Activated CD8-positive, alpha-beta memory T cell treated with anti-CD3 and anti-CD28 coated beads, Interleukin-2, amount 50 U/mL, for 24 hours (primary cell): ENCODE data around the gene AIP.
"Not testable (repeated sequence)": the region's sequence is repeated elsewhere in the genome, so short reads cannot be mapped to it uniquely, and the experiment has no call there.

Experiments used
- DNase-seq: peaks from one replicate; pipeline ENCODE4 v3.0.0-alpha.2; 2020; ENCODE audit errors: extremely low read depth

Gene AIP

GRCh38 chr11:67449116-67449844, 33.5 kb upstream of the AIP start:
- DNase-seq: no peak

- no peak for DNase-seq
These were observed 31.8 kb upstream of the AIP start for GRCh38 chr11:67450796-67451657.

DNA sequence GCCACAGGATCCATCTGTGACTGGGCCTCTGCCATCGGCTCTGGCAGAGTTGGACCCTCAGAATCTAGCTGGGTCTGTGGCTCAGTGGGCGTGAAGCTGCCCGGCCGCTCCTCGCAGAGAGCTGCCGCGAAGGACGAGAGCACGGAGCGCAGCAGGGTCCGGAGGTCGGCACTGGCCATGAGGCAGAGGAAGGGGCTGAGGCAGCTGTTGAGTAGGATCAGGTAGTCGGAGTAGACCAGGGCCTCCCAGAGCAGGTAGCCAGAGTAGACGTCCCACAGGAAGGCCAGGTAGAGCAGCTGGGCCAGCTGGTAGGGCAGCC, 31.2 kb upstream of the AIP start:
- DNase-seq: no peak

DNA sequence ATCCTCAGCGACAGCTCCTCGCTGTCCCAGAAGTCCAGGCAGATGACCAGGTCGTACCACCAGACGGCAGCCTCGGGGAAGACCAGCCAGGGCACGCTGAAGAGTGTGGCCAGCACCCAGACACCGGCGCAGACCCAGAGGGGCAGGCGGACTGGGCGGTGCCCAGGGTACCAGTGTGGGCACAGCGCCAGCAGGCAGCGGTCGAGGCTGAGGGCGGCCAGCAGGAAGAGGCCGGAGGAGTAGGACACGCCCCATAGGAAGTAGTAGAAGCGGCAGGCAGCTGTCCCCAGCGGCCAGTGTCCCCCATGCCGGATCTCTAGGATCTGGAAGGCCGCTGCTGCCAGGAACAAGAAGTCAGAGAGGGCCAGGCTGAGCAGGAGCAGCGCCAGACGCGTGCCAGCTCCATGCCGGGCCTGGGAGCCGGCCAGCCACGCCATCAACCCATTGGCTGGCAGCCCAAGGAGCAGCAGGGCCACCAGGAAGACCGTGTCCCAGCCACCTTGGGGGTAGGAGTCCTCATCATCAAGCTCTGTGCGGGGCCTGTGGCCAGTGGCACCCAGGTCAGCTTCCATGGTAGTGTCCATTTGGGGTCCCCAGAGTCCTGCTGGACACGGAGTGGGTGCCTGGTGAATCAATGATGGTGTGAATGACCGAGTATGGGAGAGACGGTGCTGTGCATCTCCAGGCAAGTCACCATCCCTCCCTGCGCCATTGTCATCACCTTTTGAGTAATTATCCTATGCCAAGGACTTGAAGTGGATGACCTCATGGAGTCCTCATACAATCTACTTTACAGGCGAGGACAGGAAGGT, 30.5 kb upstream of the AIP start, which contains the start of gene GPR152:
TSS of gene GPR152 (minus strand) at position 589 of the 812 bp plus-strand sequence. CDS start at position 584, 5 bp downstream.
- DNase-seq: no peak

DNA sequence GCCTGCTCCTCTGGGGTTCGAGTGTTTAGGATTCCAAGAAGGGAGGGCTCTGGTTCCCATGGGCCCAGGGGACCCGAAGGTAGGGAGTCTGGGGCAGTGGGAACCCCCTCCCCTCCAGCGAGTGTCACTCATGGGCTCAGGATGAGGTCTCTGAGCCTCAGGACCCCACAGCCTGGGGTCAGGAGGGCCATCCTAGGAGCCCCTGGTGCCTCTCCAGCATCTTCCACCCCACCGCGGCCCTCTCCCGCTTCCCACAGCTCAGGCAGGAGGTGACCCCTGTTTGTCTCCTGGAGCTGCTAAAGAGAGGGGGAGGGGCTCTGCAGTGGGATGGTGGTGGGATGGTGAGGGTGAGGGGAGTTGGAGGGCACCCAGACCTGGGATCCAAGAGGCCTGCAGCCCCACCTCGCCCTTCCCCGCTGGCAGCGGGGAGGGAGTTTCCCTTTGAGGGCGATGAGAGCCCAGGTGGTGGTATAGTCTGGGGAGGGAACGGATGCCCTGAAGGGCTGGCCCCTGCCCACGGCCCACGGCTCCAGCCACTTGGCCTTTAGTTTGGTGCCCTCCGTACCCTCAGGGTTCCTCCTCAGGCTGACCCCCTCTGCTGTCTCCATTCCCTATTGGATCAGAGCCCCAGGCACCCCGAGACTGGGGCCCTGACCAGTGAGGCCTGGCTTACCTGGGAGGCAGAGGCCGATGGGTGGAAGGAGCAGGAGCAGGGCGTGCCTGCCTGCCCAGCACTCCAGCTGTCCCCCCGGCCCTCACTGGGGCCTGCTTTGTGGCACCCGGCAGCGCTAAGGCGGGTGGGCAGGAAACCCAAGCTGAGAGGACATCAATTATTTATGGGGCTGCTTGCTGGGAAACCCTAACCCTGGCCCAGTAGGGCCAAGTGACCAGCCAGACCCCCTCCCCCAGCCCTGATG, 28.8 kb upstream of the AIP start:
- DNase-seq: no peak

DNA sequence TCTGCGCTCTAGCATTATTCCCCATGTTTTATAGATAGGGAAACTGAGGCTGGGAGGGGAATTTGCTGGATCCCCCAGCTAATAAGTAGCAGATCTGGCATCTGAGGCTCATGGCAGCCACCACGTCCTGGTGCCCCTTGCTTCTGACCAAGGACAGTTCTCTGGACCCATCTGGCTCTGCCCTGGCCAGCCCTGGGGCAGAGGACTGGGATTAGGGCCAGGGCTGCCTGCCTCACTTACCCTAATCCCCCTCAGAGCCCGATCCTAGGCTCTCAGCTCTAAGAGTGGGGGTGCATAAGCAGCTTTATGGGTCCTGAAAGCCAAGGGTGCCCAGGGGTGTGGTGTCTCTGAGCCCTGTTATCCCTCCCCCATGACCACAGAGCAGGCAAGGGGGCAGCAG, 27.8 kb upstream of the AIP start, which contains the start of gene CABP4:
TSS of gene CABP4 (plus strand) at position 301 of the 400 bp plus-strand sequence. CDS start at position 371, 70 bp downstream.
- no peak for DNase-seq

DNA sequence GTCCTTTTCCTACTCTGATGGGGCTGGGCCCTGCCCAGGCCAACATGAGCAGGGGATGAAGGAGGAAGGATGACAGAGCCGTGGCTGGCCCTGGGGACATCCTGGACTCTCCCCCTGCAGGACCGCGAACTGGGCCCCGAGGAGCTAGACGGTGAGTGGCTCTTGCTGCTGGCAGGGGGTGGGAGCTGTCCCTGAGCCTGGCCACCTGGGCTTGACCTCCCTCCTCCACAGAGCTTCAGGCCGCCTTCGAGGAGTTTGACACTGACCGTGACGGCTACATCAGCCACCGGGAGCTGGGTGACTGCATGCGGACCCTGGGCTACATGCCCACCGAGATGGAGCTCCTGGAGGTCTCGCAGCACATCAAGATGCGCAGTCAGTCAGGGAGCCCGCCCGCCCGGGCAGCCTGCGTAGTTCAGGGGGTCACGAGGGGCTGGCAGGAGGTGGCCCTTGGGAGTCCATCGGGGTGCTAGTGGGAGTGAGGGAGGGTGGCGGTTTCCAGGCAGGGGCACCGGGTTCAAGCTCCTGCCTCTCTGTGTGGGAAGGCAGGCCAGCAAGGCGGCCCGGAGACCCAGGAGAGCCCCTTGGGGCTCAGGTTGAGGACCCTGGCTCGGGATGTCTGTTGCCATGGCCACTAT, 26.6 kb upstream of the AIP start:
- no peak for DNase-seq

DNA sequence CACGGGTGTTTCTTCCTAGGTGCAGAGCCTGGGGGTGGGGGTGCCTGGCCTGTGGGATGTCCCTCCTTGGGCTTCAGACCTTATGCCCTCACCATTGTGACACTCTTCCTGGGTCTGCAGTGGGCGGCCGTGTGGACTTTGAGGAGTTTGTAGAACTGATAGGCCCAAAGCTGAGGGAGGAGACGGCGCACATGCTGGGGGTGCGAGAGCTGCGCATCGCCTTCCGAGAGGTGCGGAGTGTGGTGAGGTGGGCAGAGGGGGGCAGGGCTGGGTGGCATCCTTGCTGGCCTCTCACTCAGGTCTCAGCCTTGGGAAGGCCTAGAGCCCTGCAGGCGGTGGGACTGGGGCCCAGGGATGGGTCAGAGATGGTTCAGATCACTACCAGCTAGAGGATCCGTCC, 25.4 kb upstream of the AIP start:
- DNase-seq: no peak

DNA sequence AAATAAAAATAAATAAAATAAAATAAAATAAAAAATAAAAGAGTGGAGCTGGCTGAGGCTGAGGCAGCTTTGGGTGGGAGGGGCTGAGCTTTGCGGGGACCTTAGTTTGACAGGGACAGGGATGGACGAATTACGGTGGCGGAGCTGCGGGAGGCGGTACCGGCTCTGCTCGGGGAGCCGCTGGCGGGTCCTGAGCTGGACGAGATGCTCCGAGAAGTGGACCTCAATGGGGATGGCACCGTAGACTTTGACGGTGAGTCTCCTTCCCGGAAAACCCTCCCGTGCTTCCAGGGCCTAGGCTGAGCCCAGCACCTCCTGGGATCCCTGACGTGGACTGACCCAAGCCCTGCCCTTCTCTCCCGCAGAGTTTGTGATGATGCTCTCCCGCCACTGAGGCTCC, 24.6 kb upstream of the AIP start:
- no peak for DNase-seq

DNA sequence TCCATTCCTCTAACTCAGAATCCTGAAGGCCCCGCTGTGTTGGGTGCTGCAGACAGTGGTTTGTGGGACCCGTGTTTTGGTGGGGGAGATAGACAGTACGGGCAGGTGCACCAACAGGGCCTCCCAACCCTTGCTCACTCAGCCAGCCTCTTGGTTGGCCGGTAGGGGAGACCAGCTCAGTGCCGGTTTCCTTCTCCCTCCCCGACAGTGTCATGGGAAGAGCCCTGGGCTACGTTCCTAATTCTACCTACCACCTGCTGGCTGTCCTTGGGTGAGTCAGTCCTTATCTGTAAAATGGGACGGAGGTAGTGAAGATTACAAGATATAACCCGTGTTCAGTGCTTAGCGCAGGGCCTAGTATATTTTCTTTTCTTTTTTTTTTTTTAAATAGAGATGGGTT, 19.6 kb upstream of the AIP start:
- DNase-seq: no peak

DNA sequence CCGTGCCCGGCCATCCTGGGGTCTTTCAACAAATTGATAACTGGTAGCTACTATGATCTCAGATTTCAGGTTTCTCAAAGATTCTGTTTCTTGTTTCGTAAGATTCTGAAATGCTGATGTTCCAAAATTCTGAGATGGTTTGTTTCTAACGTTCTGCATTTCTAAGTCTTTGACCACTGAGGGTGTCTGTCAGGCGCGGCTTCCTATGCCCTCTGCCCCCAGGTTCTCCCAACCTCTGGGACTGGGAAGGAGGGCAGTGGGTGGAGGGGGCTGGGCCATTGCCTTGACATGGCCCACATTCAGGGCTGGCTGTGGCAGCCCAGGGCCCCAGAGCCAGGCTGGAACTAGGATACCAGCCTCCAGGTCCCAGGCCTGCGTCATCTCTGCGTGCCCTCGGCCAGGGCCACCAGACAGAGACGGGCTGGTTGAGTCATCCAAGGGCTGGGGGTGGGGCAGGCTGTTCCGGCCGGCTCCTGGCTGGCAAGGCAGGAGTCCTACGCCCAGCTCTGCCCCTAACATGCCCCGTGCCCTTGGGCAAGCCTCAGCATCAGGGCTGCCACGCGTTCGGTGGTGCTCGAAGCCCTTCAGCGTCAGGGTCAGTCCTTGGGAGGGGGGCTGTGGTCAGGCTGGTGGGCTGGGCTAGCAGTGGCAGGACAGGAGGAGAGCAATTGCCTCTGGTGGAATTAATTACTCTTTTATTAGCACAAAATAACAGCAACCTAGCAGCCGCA, 19.0 kb upstream of the AIP start:
- DNase-seq: no peak

DNA sequence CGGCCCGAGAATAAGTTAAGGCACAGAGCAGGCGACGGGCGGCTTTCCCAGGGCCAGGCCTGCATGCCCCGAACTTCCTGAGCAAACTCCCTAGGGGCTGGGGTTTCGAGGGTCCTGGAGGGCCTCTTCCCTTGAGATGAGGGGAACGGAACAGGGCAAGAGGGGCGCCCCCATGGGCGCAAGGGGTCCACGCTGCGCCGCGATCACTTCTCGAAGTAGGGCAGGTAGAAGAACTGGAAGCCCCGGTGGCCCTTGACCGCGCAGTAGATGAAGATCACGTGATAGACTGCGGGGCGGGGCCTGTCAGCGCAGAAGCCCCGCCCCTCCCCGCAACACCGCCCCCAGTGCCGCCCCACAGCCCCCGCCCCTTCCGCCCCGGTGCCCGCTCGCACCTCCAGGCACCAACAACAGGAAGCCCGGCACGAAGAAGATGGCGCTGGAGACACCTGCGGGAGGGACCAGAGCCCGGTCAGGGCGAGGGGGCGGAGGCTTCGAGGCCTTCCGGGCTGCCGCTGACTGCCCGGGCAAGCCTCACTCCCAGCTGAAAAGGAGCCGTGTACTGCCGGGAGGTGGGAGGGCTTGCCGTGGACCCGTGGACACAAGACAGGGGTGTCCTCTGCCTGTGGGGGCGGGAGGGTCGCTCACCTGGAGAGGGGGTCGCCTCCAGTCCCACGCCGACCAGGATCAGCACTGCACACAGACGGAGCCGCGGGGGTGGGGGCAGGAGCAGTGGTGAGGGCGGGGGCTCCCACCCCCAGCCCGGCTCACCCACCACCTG, 18.2 kb upstream of the AIP start:
- DNase-seq: peak; percentile 75

- no peak for DNase-seq
These were observed 17.7 kb upstream of the AIP start for GRCh38 chr11:67465189-67465510.

DNA sequence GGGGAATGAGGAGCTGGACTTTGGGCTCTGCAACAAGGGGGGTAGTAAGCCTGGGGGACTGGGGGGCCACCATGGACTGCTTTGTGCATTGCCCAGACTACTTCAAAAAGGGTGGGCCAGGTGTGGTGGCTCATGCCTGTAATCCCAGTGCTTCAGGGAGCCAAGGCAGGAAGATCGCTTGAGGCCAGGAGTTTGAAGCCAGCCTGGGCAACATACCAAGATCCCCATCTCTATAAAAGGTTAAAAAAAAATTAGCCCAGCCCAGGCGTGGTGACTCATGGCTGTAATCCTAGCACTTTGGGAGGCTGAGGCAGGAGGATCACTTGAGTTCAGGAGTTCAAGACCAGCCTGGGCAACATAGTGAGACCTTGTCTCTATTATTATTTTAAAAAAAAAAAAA, 17.3 kb upstream of the AIP start:
- not testable (repeated sequence) for DNase-seq

DNA sequence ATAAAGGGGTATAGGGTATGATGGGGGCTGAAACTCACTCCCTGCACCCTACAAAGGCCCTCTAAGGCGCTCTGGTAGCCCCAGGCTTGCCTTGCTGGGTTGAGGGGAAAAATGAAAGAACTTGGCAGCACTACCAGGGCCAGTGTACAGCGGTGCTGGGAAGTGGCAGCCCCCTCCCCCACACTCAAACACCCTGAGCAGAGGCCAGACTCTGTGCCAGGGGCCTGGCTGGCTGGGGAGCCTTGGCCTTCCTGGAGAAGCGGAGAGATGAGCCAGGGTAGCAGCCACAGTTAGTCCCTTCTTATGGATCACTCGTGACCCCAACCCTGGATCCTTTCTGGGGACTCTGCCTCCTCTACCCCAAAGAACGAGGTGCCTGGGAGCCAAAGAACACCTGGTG, 16.5 kb upstream of the AIP start:
- no peak for DNase-seq

GRCh38 chr11:67466962-67467771, 15.7 kb upstream of the AIP start:
- DNase-seq: no peak

- no peak for DNase-seq
These were observed 14.8 kb upstream of the AIP start for GRCh38 chr11:67468056-67468455.

DNA sequence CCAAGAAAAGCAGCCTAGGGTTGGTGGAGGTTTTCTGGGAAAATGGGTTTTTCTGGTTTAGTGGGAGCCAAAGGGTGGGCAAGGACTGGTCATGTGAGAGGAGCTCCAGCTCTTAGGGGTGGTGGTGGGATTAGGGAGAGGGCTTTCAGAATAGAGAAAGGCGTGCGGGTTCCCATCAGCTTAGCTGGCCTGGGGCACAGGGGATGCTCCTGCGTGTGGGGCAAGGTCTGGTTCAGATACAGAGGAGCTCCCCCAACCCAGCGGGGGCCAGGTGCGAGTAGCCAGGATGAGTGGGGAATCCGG, 14.4 kb upstream of the AIP start:
- DNase-seq: no peak
